WTC11 (cell line): ENCODE results near the gene HAUS5. TPM values are rescaled to one million over a fixed set of nuclear protein-coding genes. Genes with fewer than 3 reads are reported as not detected.

ENCODE experiments used
- ATAC-seq: fragments of 200-7000 bp; cut with Tn5 transposase; 2 replicates; pipeline ENCODE4 v1.10.0; 2021; ENCODE audit warnings: mild to moderate bottlenecking, moderate library complexity
- CTCF ChIA-PET: fragments of 300-600 bp; sonication (Branson Sonifier 250); formaldehyde crosslinking; loops from one replicate; lab custom pipeline; 2021; ENCODE audit warnings: antibody characterized with exemption; lab: Charles Lee
- POLR2A ChIA-PET: fragments of 350-600 bp; sonication (Branson Sonifier 250); formaldehyde crosslinking; loops from one replicate; lab custom pipeline; 2021; ENCODE audit warnings: antibody characterized with exemption; lab: Charles Lee
- DNase-seq: peaks from one replicate; pipeline ENCODE4 v3.0.0; 2021; ENCODE audit warnings: low spot score
- H3K27ac Mint-ChIP-seq: 2 replicates; pipeline ENCODE4 v1.8.0; 2021; ENCODE audit warnings: mixed read lengths
- H3K27me3 Mint-ChIP-seq: 2 replicates; pipeline ENCODE4 v1.8.0; 2021; ENCODE audit warnings: low read depth, mild to moderate bottlenecking, moderate library complexity, mixed read lengths
- H3K36me3 Mint-ChIP-seq: 2 replicates; pipeline ENCODE4 v1.8.0; 2021; ENCODE audit warnings: mixed read lengths
- H3K4me1 Mint-ChIP-seq: 2 replicates; pipeline ENCODE4 v1.8.0; 2022; ENCODE audit warnings: mixed read lengths
- H3K4me3 Mint-ChIP-seq: 2 replicates; pipeline ENCODE4 v1.8.0; 2021; ENCODE audit warnings: mild to moderate bottlenecking, moderate library complexity, mixed read lengths
- H3K9me3 Mint-ChIP-seq: 2 replicates; pipeline ENCODE4 v1.8.0; 2021; ENCODE audit warnings: mixed read lengths
- CBFB ChIP-seq: sonication (generic); formaldehyde crosslinking; IDR thresholded peaks from 2 replicates; pipeline ENCODE4 v1.8.1; 2022; ENCODE audit warnings: mild to moderate bottlenecking, low read depth, missing genetic modification reagents
- ESRRA ChIP-seq: sonication (generic); formaldehyde crosslinking; IDR thresholded peaks from 2 replicates; pipeline ENCODE4 v1.8.1; 2022; ENCODE audit warnings: mild to moderate bottlenecking, missing genetic modification reagents, borderline replicate concordance
- GABPB1 ChIP-seq: sonication (generic); formaldehyde crosslinking; IDR thresholded peaks from 2 replicates; pipeline ENCODE4 v1.8.1; 2023; ENCODE audit warnings: mild to moderate bottlenecking, missing genetic modification reagents
- GTF2I ChIP-seq: fragments of 250-450 bp; sonication (Bioruptor Pico); conservative IDR thresholded peaks from 2 replicates; pipeline ENCODE4 v1.4.0; 2021; ENCODE audit warnings: mild to moderate bottlenecking
- JAZF1 ChIP-seq: fragments of 250-450 bp; sonication (Bioruptor Pico); IDR thresholded peaks from 2 replicates; pipeline ENCODE4 v1.9.0; 2021; ENCODE audit warnings: moderate library complexity, mild to moderate bottlenecking, inconsistent platforms
- MYBL2 ChIP-seq: sonication (generic); formaldehyde crosslinking; IDR thresholded peaks from 2 replicates; pipeline ENCODE4 v1.8.1; 2023; ENCODE audit warnings: mild to moderate bottlenecking, moderate library complexity, missing genetic modification reagents
- NFE2L1 ChIP-seq: sonication (generic); formaldehyde crosslinking; IDR thresholded peaks from 2 replicates; pipeline ENCODE4 v1.8.1; 2023; ENCODE audit warnings: missing genetic modification reagents
- TP53 ChIP-seq: sonication (generic); formaldehyde crosslinking; IDR thresholded peaks from 2 replicates; pipeline ENCODE4 v1.8.1; 2023; ENCODE audit warnings: mild to moderate bottlenecking, missing genetic modification reagents
- ZBTB21 ChIP-seq: sonication (generic); formaldehyde crosslinking; IDR thresholded peaks from 2 replicates; pipeline ENCODE4 v1.8.1; 2023; ENCODE audit warnings: mild to moderate bottlenecking, missing genetic modification reagents, borderline replicate concordance
- ZNF138 ChIP-seq: sonication (generic); formaldehyde crosslinking; conservative IDR thresholded peaks from 2 replicates; pipeline ENCODE4 v1.8.1; 2022; ENCODE audit warnings: mild to moderate bottlenecking, moderate library complexity, missing genetic modification reagents
- ZNF219 ChIP-seq: sonication (generic); formaldehyde crosslinking; IDR thresholded peaks from 2 replicates; pipeline ENCODE4 v1.8.0; 2023; ENCODE audit warnings: missing genetic modification reagents, mild to moderate bottlenecking, borderline replicate concordance
- ZNF232 ChIP-seq: sonication (generic); formaldehyde crosslinking; IDR thresholded peaks from 2 replicates; pipeline ENCODE4 v1.8.0; 2022; ENCODE audit warnings: mild to moderate bottlenecking, missing genetic modification reagents
- total RNA-seq: library from RNA; stranded (reverse); gene quantifications from 3 replicates; pipeline ENCODE4 v1.2.3, GENCODE V29; 2021
- TF ChIP-seq, protein P1 (sequence below): sonication (generic); formaldehyde crosslinking; IDR thresholded peaks from 2 replicates; pipeline ENCODE4 v1.8.1; 2023; ENCODE audit warnings: mild to moderate bottlenecking, missing genetic modification reagents
- TF ChIP-seq, protein P2 (sequence below): fragments of 250-450 bp; sonication (Bioruptor Pico); IDR thresholded peaks from 2 replicates; pipeline ENCODE4 v1.9.0; 2021; ENCODE audit warnings: moderate library complexity, mild to moderate bottlenecking, inconsistent platforms, borderline replicate concordance
- TF ChIP-seq, protein P3 (sequence below): sonication (generic); formaldehyde crosslinking; IDR thresholded peaks from 2 replicates; pipeline ENCODE4 v1.8.1; 2023; ENCODE audit warnings: mild to moderate bottlenecking, missing genetic modification reagents, borderline replicate concordance
- TF ChIP-seq, protein P4 (sequence below): sonication (generic); formaldehyde crosslinking; IDR thresholded peaks from 2 replicates; pipeline ENCODE4 v1.8.1; 2023; ENCODE audit warnings: mild to moderate bottlenecking, missing genetic modification reagents, moderate library complexity
- TF ChIP-seq, protein P5 (sequence below): sonication (generic); formaldehyde crosslinking; IDR thresholded peaks from 2 replicates; pipeline ENCODE4 v1.8.0; 2022; ENCODE audit warnings: mild to moderate bottlenecking, missing genetic modification reagents
- TF ChIP-seq, protein P6 (sequence below): sonication (generic); formaldehyde crosslinking; IDR thresholded peaks from 2 replicates; pipeline ENCODE4 v1.8.1; 2022; ENCODE audit warnings: low read depth, missing genetic modification reagents, borderline replicate concordance
- TF ChIP-seq, protein P7 (sequence below): sonication (generic); formaldehyde crosslinking; IDR thresholded peaks from 2 replicates; pipeline ENCODE4 v1.8.0; 2023; ENCODE audit warnings: missing genetic modification reagents, mild to moderate bottlenecking, borderline replicate concordance

HAUS5 gene
- total RNA-seq, 1 experiment from 2014 or later: 25.4 TPM

DNA sequence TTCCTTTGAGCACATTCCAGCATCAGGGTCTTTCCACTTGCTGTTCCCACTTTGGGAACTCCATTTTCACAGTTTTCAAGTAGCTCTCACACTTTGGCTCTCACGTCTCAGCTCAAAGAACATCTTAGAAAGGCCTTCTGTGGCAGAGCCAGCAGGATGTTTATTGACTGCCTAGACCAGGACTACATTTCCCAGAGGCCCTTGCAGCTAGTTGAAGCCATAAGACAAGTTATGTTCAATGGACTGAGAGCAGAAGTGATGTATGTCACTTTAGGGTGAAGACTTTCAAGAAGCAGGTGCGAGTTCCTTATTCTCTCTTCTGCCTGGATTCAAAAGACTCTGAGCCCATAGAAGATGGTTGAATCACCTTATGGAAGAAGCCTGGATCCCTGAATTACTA lies 4.3 kb upstream of the HAUS5 start:
- ATAC-seq (no peak), DNase-seq (no peak)
- peaks cover 15% of the 10 kb centered on the region for H3K36me3 Mint-ChIP-seq
- H3K27me3 Mint-ChIP-seq: peaks cover 40% of the 10 kb centered on the region
- ChIA-PET CTCF (no interaction called here), POLR2A (no interaction called here)
- no peak overlapping the region for H3K4me3 Mint-ChIP-seq
- peaks cover 26% of the 10 kb centered on the region for H3K9me3 Mint-ChIP-seq
- H3K27ac Mint-ChIP-seq: no peak overlapping the region
- H3K4me1 Mint-ChIP-seq: peaks cover 3% of the 10 kb centered on the region; the same call in 1 of the 2 replicates
- TF ChIP-seq, protein P1, sequence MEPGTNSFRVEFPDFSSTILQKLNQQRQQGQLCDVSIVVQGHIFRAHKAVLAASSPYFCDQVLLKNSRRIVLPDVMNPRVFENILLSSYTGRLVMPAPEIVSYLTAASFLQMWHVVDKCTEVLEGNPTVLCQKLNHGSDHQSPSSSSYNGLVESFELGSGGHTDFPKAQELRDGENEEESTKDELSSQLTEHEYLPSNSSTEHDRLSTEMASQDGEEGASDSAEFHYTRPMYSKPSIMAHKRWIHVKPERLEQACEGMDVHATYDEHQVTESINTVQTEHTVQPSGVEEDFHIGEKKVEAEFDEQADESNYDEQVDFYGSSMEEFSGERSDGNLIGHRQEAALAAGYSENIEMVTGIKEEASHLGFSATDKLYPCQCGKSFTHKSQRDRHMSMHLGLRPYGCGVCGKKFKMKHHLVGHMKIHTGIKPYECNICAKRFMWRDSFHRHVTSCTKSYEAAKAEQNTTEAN (CRISPR knock-in tag): no peak
- no peak for TF ChIP-seq ZNF219 (CRISPR knock-in tag)
- no peak for TF ChIP-seq TP53 (CRISPR knock-in tag)
- TF ChIP-seq, protein P2, sequence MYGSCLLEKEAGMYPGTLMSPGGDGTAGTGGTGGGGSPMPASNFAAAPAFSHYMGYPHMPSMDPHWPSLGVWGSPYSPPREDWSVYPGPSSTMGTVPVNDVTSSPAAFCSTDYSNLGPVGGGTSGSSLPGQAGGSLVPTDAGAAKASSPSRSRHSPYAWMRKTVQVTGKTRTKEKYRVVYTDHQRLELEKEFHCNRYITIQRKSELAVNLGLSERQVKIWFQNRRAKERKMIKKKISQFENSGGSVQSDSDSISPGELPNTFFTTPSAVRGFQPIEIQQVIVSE (CRISPR knock-in tag): no peak
- TF ChIP-seq ESRRA (CRISPR knock-in tag): no peak
- TF ChIP-seq ZNF232: no peak
- TF ChIP-seq, protein P3, sequence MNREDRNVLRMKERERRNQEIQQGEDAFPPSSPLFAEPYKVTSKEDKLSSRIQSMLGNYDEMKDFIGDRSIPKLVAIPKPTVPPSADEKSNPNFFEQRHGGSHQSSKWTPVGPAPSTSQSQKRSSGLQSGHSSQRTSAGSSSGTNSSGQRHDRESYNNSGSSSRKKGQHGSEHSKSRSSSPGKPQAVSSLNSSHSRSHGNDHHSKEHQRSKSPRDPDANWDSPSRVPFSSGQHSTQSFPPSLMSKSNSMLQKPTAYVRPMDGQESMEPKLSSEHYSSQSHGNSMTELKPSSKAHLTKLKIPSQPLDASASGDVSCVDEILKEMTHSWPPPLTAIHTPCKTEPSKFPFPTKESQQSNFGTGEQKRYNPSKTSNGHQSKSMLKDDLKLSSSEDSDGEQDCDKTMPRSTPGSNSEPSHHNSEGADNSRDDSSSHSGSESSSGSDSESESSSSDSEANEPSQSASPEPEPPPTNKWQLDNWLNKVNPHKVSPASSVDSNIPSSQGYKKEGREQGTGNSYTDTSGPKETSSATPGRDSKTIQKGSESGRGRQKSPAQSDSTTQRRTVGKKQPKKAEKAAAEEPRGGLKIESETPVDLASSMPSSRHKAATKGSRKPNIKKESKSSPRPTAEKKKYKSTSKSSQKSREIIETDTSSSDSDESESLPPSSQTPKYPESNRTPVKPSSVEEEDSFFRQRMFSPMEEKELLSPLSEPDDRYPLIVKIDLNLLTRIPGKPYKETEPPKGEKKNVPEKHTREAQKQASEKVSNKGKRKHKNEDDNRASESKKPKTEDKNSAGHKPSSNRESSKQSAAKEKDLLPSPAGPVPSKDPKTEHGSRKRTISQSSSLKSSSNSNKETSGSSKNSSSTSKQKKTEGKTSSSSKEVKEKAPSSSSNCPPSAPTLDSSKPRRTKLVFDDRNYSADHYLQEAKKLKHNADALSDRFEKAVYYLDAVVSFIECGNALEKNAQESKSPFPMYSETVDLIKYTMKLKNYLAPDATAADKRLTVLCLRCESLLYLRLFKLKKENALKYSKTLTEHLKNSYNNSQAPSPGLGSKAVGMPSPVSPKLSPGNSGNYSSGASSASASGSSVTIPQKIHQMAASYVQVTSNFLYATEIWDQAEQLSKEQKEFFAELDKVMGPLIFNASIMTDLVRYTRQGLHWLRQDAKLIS (CRISPR knock-in tag): no peak
- no peak for TF ChIP-seq MYBL2 (CRISPR knock-in tag)
- TF ChIP-seq CBFB (CRISPR knock-in tag): no peak
- TF ChIP-seq, protein P4, sequence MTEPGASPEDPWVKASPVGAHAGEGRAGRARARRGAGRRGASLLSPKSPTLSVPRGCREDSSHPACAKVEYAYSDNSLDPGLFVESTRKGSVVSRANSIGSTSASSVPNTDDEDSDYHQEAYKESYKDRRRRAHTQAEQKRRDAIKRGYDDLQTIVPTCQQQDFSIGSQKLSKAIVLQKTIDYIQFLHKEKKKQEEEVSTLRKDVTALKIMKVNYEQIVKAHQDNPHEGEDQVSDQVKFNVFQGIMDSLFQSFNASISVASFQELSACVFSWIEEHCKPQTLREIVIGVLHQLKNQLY: no peak
- TF ChIP-seq, protein P5, sequence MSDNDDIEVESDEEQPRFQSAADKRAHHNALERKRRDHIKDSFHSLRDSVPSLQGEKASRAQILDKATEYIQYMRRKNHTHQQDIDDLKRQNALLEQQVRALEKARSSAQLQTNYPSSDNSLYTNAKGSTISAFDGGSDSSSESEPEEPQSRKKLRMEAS: no peak
- no peak for TF ChIP-seq ZNF138 (CRISPR knock-in tag)
- TF ChIP-seq GABPB1: no peak
- no peak for TF ChIP-seq NFE2L1 (CRISPR knock-in tag)
- no peak for TF ChIP-seq ZBTB21
- TF ChIP-seq JAZF1 (CRISPR knock-in tag): no peak

DNA sequence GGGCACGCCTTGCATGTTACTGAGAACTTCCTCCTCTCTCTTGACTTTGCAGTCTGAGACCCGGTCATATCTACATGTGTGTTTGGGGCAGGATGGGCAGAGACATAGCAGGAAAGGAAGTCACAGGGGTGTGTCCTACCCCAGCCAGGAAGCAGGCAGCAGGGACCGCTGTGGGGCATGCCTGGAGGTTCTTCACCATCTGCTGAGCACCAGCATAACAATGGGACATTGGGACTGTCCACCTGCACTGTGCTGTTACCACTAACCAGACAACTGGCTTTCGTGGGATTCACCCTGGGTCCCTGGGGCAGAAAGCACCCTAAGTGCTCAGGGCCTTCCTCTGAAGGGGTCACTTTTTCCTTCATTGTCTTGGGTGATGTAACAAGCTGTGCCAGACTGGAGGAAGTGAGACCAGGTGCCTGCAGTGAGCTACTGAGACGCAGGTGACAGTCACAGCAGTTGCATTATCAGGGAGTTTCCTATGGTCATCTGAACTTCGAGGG lies 2.6 kb upstream of the HAUS5 start:
- H3K4me3 Mint-ChIP-seq: no peak overlapping the region
- peaks cover 26% of the 10 kb centered on the region for H3K9me3 Mint-ChIP-seq
- H3K27me3 Mint-ChIP-seq: peaks cover 40% of the 10 kb centered on the region
- peaks cover under 1% of the 10 kb centered on the region; the same call in 1 of the 2 replicates for H3K4me1 Mint-ChIP-seq
- no peak overlapping the region for H3K27ac Mint-ChIP-seq
- H3K36me3 Mint-ChIP-seq: peaks cover 15% of the 10 kb centered on the region
- ChIA-PET CTCF (no interaction called here), POLR2A (no interaction called here)
- DNase-seq (no peak), ATAC-seq (no peak)
- TF ChIP-seq, protein P6, sequence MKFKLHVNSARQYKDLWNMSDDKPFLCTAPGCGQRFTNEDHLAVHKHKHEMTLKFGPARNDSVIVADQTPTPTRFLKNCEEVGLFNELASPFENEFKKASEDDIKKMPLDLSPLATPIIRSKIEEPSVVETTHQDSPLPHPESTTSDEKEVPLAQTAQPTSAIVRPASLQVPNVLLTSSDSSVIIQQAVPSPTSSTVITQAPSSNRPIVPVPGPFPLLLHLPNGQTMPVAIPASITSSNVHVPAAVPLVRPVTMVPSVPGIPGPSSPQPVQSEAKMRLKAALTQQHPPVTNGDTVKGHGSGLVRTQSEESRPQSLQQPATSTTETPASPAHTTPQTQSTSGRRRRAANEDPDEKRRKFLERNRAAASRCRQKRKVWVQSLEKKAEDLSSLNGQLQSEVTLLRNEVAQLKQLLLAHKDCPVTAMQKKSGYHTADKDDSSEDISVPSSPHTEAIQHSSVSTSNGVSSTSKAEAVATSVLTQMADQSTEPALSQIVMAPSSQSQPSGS (CRISPR knock-in tag): no peak
- TF ChIP-seq, protein P7, sequence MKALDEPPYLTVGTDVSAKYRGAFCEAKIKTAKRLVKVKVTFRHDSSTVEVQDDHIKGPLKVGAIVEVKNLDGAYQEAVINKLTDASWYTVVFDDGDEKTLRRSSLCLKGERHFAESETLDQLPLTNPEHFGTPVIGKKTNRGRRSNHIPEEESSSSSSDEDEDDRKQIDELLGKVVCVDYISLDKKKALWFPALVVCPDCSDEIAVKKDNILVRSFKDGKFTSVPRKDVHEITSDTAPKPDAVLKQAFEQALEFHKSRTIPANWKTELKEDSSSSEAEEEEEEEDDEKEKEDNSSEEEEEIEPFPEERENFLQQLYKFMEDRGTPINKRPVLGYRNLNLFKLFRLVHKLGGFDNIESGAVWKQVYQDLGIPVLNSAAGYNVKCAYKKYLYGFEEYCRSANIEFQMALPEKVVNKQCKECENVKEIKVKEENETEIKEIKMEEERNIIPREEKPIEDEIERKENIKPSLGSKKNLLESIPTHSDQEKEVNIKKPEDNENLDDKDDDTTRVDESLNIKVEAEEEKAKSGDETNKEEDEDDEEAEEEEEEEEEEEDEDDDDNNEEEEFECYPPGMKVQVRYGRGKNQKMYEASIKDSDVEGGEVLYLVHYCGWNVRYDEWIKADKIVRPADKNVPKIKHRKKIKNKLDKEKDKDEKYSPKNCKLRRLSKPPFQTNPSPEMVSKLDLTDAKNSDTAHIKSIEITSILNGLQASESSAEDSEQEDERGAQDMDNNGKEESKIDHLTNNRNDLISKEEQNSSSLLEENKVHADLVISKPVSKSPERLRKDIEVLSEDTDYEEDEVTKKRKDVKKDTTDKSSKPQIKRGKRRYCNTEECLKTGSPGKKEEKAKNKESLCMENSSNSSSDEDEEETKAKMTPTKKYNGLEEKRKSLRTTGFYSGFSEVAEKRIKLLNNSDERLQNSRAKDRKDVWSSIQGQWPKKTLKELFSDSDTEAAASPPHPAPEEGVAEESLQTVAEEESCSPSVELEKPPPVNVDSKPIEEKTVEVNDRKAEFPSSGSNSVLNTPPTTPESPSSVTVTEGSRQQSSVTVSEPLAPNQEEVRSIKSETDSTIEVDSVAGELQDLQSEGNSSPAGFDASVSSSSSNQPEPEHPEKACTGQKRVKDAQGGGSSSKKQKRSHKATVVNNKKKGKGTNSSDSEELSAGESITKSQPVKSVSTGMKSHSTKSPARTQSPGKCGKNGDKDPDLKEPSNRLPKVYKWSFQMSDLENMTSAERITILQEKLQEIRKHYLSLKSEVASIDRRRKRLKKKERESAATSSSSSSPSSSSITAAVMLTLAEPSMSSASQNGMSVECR (CRISPR knock-in tag): no peak
- TF ChIP-seq, protein P3 (CRISPR knock-in tag): no peak
- TF ChIP-seq GTF2I (CRISPR knock-in tag) (no peak), ZNF232 (no peak)
